Measurements from ENCODE around the gene STX10.
A peak's percentile ranks its signal among the peaks of the same experiment; 100 is the strongest.

The STX10 gene

GRCh38 chr19:13119627-13120026 lies 30.5 kb downstream of the STX10 start:
- DNase-seq (ENCODE audit: low spot score) = no peak

GRCh38 chr19:13118424-13119193 lies 31.6 kb downstream of the STX10 start:
- DNase-seq (ENCODE audit: low spot score) = no peak

- DNase-seq (ENCODE audit: low spot score) = peak; percentile 85
Observed at GRCh38 chr19:13117772-13118423, 32.3 kb downstream of the STX10 start, which contains the start of gene NACC1. TSS of gene NACC1 (plus strand) at chr19:13118264. CDS start at chr19:13135208, 16,944 bp downstream.

- no peak for DNase-seq (ENCODE audit: low spot score)
Observed at GRCh38 chr19:13117176-13117771, 32.9 kb downstream of the STX10 start.

- peak; percentile 88 for DNase-seq (ENCODE audit: low spot score)
Observed at GRCh38 chr19:13116282-13117175, 33.6 kb downstream of the STX10 start, which contains the start of gene TRMT1. TSS of gene TRMT1 (minus strand) at chr19:13116740. CDS start at chr19:13116399, 341 bp downstream.

GRCh38 chr19:13115936-13116281 lies 34.3 kb downstream of the STX10 start:
- DNase-seq (ENCODE audit: low spot score) = no peak

GRCh38 chr19:13112555-13112954 lies 37.6 kb downstream of the STX10 start:
- no peak for DNase-seq (ENCODE audit: low spot score)

- DNase-seq (ENCODE audit: low spot score) = no peak
Observed at GRCh38 chr19:13110099-13110610, 40.0 kb downstream of the STX10 start.

GRCh38 chr19:13109361-13110098 lies 40.6 kb downstream of the STX10 start:
- no peak for DNase-seq (ENCODE audit: low spot score)

GRCh38 chr19:13104848-13105711 lies 45.1 kb downstream of the STX10 start:
- DNase-seq (ENCODE audit: low spot score) = no peak

- DNase-seq (ENCODE audit: low spot score) = no peak
Observed at GRCh38 chr19:13104360-13104847, 45.8 kb downstream of the STX10 start.

- DNase-seq (ENCODE audit: low spot score) = no peak
Observed at GRCh38 chr19:13103581-13104359, 46.4 kb downstream of the STX10 start.

- peak; percentile 82 for DNase-seq (ENCODE audit: low spot score)
Observed at GRCh38 chr19:13102666-13103580, 47.3 kb downstream of the STX10 start, which contains the start of gene LYL1. TSS of gene LYL1 (minus strand) at chr19:13102858. CDS start at chr19:13101171, 1,687 bp downstream.

- DNase-seq (ENCODE audit: low spot score) = no peak
Observed at GRCh38 chr19:13102416-13102665, 47.8 kb downstream of the STX10 start.

- no peak for DNase-seq (ENCODE audit: low spot score)
Observed at GRCh38 chr19:13101590-13102415, 48.4 kb downstream of the STX10 start.

- no peak for DNase-seq (ENCODE audit: low spot score)
Observed at GRCh38 chr19:13100841-13101589, 49.2 kb downstream of the STX10 start.
